H1 (cell line): ENCODE measurements around the gene WNT9B. TPM values are rescaled to one million over a fixed set of nuclear protein-coding genes. Genes with fewer than 3 reads are reported as not detected.

Experiments used
- CTCF ChIA-PET: fragments of 300-600 bp; sonication (Branson Sonifier 250); formaldehyde crosslinking; loops from one replicate; lab custom pipeline; 2021; ENCODE audit not compliant: partially characterized antibody; lab: Charles Lee
- POLR2A ChIA-PET: fragments of 300-600 bp; sonication (Branson Sonifier 250); formaldehyde crosslinking; loops from one replicate; lab custom pipeline; 2021; ENCODE audit warnings: inconsistent platforms; ENCODE audit not compliant: partially characterized antibody; lab: Charles Lee
- DNase-seq, 2 experiments: peaks; one replicate each; pipeline versions ENCODE4 v3.0.0 to v3.0.0-alpha.2; 2010 to 2022; ENCODE audit warnings: low spot score in 2 of 2, low read depth in 1 of 2, mixed read lengths in 1 of 2
- FAIRE-seq: peaks from 2 replicates; lab custom pipeline; 2011; peaks lifted over from hg19 to GRCh38; lab: Jason Lieb, UNC
- H2AFZ ChIP-seq: 2 replicates; pipeline ENCODE4 v1.8.1; 2012; ENCODE audit warnings: low read length, inconsistent platforms
- H2AK5ac ChIP-seq: 2 replicates; pipeline ENCODE4 v1.6.1; 2013; ENCODE audit warnings: low read depth, low read length
- H2BK120ac ChIP-seq: replicated peaks from 2 replicates; pipeline ENCODE3; 2013; ENCODE audit warnings: low read depth, low read length, inconsistent platforms
- H2BK12ac ChIP-seq: 2 replicates; pipeline ENCODE4 v1.6.1; 2013; ENCODE audit warnings: low read depth, low read length
- H2BK15ac ChIP-seq: 2 replicates; pipeline ENCODE4 v1.6.1; 2013; ENCODE audit warnings: low read length
- H2BK20ac ChIP-seq: 2 replicates; pipeline ENCODE4 v1.6.1; 2013; ENCODE audit warnings: low read length
- H2BK5ac ChIP-seq: 2 replicates; pipeline ENCODE4 v1.6.1; 2013; ENCODE audit warnings: low read depth, low read length
- H3K14ac ChIP-seq: 2 replicates; pipeline ENCODE4 v1.6.1; 2013; ENCODE audit warnings: inconsistent platforms; ENCODE audit not compliant: insufficient read length
- H3K18ac ChIP-seq: 2 replicates; pipeline ENCODE4 v1.6.1; 2013; ENCODE audit warnings: low read length; ENCODE audit errors: extremely low read depth
- H3K23ac ChIP-seq: 2 replicates; pipeline ENCODE4 v1.6.1; 2013; ENCODE audit warnings: inconsistent platforms; ENCODE audit not compliant: insufficient read length
- H3K23me2 ChIP-seq: 2 replicates; pipeline ENCODE4 v1.6.1; 2013; ENCODE audit warnings: low read depth, low read length
- H3K27ac ChIP-seq: 2 replicates; pipeline ENCODE4 v1.6.1; 2011; ENCODE audit warnings: low read depth, low read length, inconsistent platforms
- H3K27me3 ChIP-seq, 4 experiments: replicated peaks in 1 of 4; 1 replicate in 1 of 4; 2 replicates in 3 of 4; pipeline versions ENCODE4 v1.6.1 to v1.8.1; 2011 to 2013; ENCODE audit warnings: low read length in 3 of 4, mild to moderate bottlenecking in 3 of 4, inconsistent platforms in 2 of 4, mixed read lengths in 2 of 4, moderate library complexity in 1 of 4; ENCODE audit not compliant: control insufficient read depth in 3 of 4, insufficient read depth in 3 of 4; ENCODE audit errors: extremely low read depth in 1 of 4
- H3K36me3 ChIP-seq, 4 experiments: 2 replicates each; pipeline versions ENCODE4 v1.6.1 to v1.8.1; 2011 to 2013; ENCODE audit warnings: mild to moderate bottlenecking in 4 of 4, low read length in 3 of 4, moderate library complexity in 2 of 4, control low read depth in 1 of 4, inconsistent platforms in 1 of 4; ENCODE audit not compliant: insufficient read depth in 4 of 4, control insufficient read depth in 2 of 4
- H3K4ac ChIP-seq: replicated peaks from 2 replicates; pipeline ENCODE3; 2013; ENCODE audit warnings: low read length, low read depth, mixed read lengths, inconsistent platforms; ENCODE audit not compliant: insufficient read length
- H3K4me1 ChIP-seq, 4 experiments: replicated peaks in 1 of 4; 1 replicate in 1 of 4; 2 replicates in 3 of 4; pipeline versions ENCODE4 v1.6.1 to v1.8.1; 2011 to 2013; ENCODE audit warnings: low read length in 3 of 4, inconsistent platforms in 2 of 4, mixed read lengths in 1 of 4; ENCODE audit not compliant: insufficient read depth in 4 of 4, control insufficient read depth in 3 of 4
- H3K4me2 ChIP-seq, 2 experiments: 2 replicates each; pipeline versions ENCODE4 v1.6.1 to v1.8.1; 2011 to 2013; ENCODE audit warnings: low read depth in 2 of 2, low read length in 2 of 2, control low read depth in 1 of 2, inconsistent platforms in 1 of 2, mild to moderate bottlenecking in 1 of 2; ENCODE audit not compliant: insufficient read depth in 1 of 2
- H3K4me3 ChIP-seq, 4 experiments: fragments of 200-600, 300-600 bp in 1 of 4; sonication (generic), shearing (Covaris generic), sonication (Bioruptor Twin) in 1 of 4; 2 replicates each; pipeline versions ENCODE4 v1.5.1 to v1.8.1; 2011 to 2016; ENCODE audit warnings: low read length in 4 of 4, low read depth in 3 of 4, control low read depth in 2 of 4, inconsistent platforms in 2 of 4, mild to moderate bottlenecking in 2 of 4, mixed read lengths in 1 of 4, moderate library complexity in 1 of 4; ENCODE audit not compliant: insufficient read depth in 2 of 4; ENCODE audit errors: extremely low read depth in 1 of 4
- H3K56ac ChIP-seq: replicated peaks from 2 replicates; pipeline ENCODE3; 2013; ENCODE audit warnings: low read depth, mild to moderate bottlenecking, mixed read lengths, low read length, inconsistent platforms; ENCODE audit not compliant: insufficient read length
- H3K79me1 ChIP-seq: 2 replicates; pipeline ENCODE4 v1.6.1; 2013; ENCODE audit warnings: low read depth, low read length, control low read depth
- H3K79me2 ChIP-seq, 2 experiments: 2 replicates each; pipeline versions ENCODE4 v1.6.1 to v1.8.1; 2012 to 2013; ENCODE audit warnings: low read length in 2 of 2, mild to moderate bottlenecking in 2 of 2, inconsistent platforms in 1 of 2; ENCODE audit not compliant: insufficient read depth in 2 of 2, control insufficient read depth in 1 of 2
- H3K9ac ChIP-seq, 4 experiments: replicated peaks in 1 of 4; 1 replicate in 1 of 4; 2 replicates in 3 of 4; pipeline versions ENCODE4 v1.6.1 to v1.8.1; 2011 to 2013; ENCODE audit warnings: low read depth in 3 of 4, low read length in 3 of 4, control low read depth in 2 of 4, mild to moderate bottlenecking in 2 of 4, moderate library complexity in 2 of 4, inconsistent platforms in 1 of 4; ENCODE audit errors: extremely low read depth in 1 of 4
- H3K9me3 ChIP-seq, 2 experiments: 2 replicates each; pipeline versions ENCODE4 v1.6.1 to v1.8.1; 2012 to 2013; ENCODE audit warnings: mild to moderate bottlenecking in 2 of 2, moderate library complexity in 2 of 2, control low read depth in 1 of 2, inconsistent platforms in 1 of 2, low read depth in 1 of 2, low read length in 1 of 2, mixed read lengths in 1 of 2; ENCODE audit not compliant: insufficient read depth in 2 of 2
- H4K20me1 ChIP-seq, 2 experiments: replicated peaks in 1 of 2; 2 replicates each; pipeline versions ENCODE3 to v1.8.1; 2011 to 2013; ENCODE audit warnings: inconsistent platforms in 2 of 2, low read length in 2 of 2, mild to moderate bottlenecking in 1 of 2; ENCODE audit not compliant: insufficient read depth in 2 of 2, control insufficient read depth in 1 of 2
- H4K5ac ChIP-seq: 2 replicates; pipeline ENCODE4 v1.6.1; 2013; ENCODE audit warnings: low read length, low read depth, mixed read lengths, inconsistent platforms; ENCODE audit not compliant: insufficient read length
- H4K8ac ChIP-seq: 2 replicates; pipeline ENCODE4 v1.8.0; 2013; ENCODE audit warnings: mild to moderate bottlenecking, moderate library complexity, low read length, inconsistent platforms; ENCODE audit not compliant: insufficient read depth; ENCODE audit errors: extremely low read depth
- H4K91ac ChIP-seq: replicated peaks from 2 replicates; pipeline ENCODE3; 2013; ENCODE audit warnings: low read length, mixed read lengths, inconsistent platforms; ENCODE audit not compliant: insufficient read length
- BACH1 ChIP-seq: IDR thresholded peaks from 2 replicates; pipeline ENCODE4 v1.6.1; 2012; ENCODE audit warnings: low read length, improper control_type of control experiment
- JUND ChIP-seq: IDR thresholded peaks from 2 replicates; pipeline ENCODE4 v1.6.1; 2011; ENCODE audit warnings: mild to moderate bottlenecking, improper control_type of control experiment, low read length
- KDM4A ChIP-seq: IDR thresholded peaks from one replicate; pipeline ENCODE4 v1.7.1; 2012; ENCODE audit warnings: low read depth, mild to moderate bottlenecking, moderate library complexity, low read length, inconsistent platforms; ENCODE audit not compliant: severe bottlenecking
- YY1 ChIP-seq: IDR thresholded peaks from 2 replicates; pipeline ENCODE4 v1.6.1; 2011; ENCODE audit warnings: low read depth, mild to moderate bottlenecking, low read length
- WGBS, 2 experiments: shearing (Covaris generic) in 1 of 2; methylation state at CpG; one replicate each; pipeline versions ENCODE4 v1.1.6 to v1.1.7; 2013 to 2015; ENCODE audit warnings: low lambda C conversion rate in 2 of 2, mixed read lengths in 2 of 2, inconsistent platforms in 1 of 2, low coverage in 1 of 2, missing lambda C conversion rate in 1 of 2; ENCODE audit not compliant: insufficient replicate concordance in 2 of 2, insufficient coverage in 1 of 2, insufficient read length in 1 of 2; ENCODE audit errors: extremely low coverage in 1 of 2, missing lambda C conversion rate in 1 of 2; 5-methylcytosine and 5-hydroxymethylcytosine counted together
- long read RNA-seq, 2 experiments: library from RNA in 1 of 2; library from capped mRNA in 1 of 2; stranded (forward); transcript quantifications; one replicate each; pipeline ENCODE4 v2.0.0, GENCODE V29; 2021; ENCODE audit warnings: inconsistent platforms in 1 of 2
- polyA minus RNA-seq, 3 experiments: library from RNA; depleted of rRNA, polyadenylated mRNA; stranded (reverse); fragments of >200 nt; gene quantifications; 1 replicate in 2 of 3; 2 replicates in 1 of 3; pipeline ENCODE4 v1.2.3, GENCODE V29; 2011
- polyA plus RNA-seq, 7 experiments: library from polyadenylated mRNA; depleted of rRNA in 3 of 7; stranded (reverse) in 5 of 7; unstranded in 2 of 7; fragments of >200 nt in 5 of 7; fragments of 200-250 nt in 2 of 7; gene quantifications; 1 replicate in 5 of 7; 2 replicates in 1 of 7; 4 replicates in 1 of 7; pipeline versions ENCODE4 v1.2.1 to v1.2.3, GENCODE V29; 2011 to 2013; ENCODE audit warnings: missing spikeins in 2 of 7, mixed read lengths in 2 of 7
- total RNA-seq: library from RNA; stranded (reverse); fragmentation: NEBNext Ultra II Directional; extraction: Animal tissue kit (Norgen Biotek cat#: 25700); gene quantifications from 2 replicates; pipeline ENCODE4 v1.2.1, GENCODE V29; 2021
- TF ChIP-seq, protein P1 (sequence below), 3 experiments: IDR thresholded peaks; 1 replicate in 2 of 3; 2 replicates in 1 of 3; pipeline versions ENCODE4 v1.5.1 to v1.6.1; 2011; ENCODE audit warnings: low read length in 3 of 3, mild to moderate bottlenecking in 3 of 3, inconsistent platforms in 2 of 3, low read depth in 1 of 3, moderate library complexity in 1 of 3; ENCODE audit not compliant: insufficient read depth in 1 of 3; ENCODE audit errors: control extremely low read depth in 1 of 3

Gene WNT9B, protein sequence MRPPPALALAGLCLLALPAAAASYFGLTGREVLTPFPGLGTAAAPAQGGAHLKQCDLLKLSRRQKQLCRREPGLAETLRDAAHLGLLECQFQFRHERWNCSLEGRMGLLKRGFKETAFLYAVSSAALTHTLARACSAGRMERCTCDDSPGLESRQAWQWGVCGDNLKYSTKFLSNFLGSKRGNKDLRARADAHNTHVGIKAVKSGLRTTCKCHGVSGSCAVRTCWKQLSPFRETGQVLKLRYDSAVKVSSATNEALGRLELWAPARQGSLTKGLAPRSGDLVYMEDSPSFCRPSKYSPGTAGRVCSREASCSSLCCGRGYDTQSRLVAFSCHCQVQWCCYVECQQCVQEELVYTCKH
- total RNA-seq (not detected in 2 replicates), polyA plus RNA-seq (2011; rRNA removed) (0.21 and 0.35 TPM in 2 replicates), polyA minus RNA-seq (2011; rRNA and poly(A)+ RNA removed) (0.12 and 0.47 TPM in 2 replicates)
- 0.09 TPM for polyA plus RNA-seq (2011; cell fraction: cytosol; rRNA removed)
- 0.10 TPM for polyA plus RNA-seq (2011; cell fraction: nucleus; rRNA removed)
- polyA plus RNA-seq (2012, experiment 1 of 2), result 0.13 to 0.15 TPM in 2 of 4 replicates, not detected in the others
- not detected for polyA plus RNA-seq (2012, experiment 2 of 2)
- 0.16 TPM for polyA plus RNA-seq (2013, experiment 1 of 2)
- polyA plus RNA-seq (2013, experiment 2 of 2), result 0.11 TPM
- not detected for polyA minus RNA-seq (2011; cell fraction: cytosol; rRNA and poly(A)+ RNA removed)
- polyA minus RNA-seq (2011; cell fraction: nucleus; rRNA and poly(A)+ RNA removed), result not detected
- long read RNA-seq, experiment 1, result 0 reads
- long read RNA-seq, experiment 2, result 0 reads

DNA sequence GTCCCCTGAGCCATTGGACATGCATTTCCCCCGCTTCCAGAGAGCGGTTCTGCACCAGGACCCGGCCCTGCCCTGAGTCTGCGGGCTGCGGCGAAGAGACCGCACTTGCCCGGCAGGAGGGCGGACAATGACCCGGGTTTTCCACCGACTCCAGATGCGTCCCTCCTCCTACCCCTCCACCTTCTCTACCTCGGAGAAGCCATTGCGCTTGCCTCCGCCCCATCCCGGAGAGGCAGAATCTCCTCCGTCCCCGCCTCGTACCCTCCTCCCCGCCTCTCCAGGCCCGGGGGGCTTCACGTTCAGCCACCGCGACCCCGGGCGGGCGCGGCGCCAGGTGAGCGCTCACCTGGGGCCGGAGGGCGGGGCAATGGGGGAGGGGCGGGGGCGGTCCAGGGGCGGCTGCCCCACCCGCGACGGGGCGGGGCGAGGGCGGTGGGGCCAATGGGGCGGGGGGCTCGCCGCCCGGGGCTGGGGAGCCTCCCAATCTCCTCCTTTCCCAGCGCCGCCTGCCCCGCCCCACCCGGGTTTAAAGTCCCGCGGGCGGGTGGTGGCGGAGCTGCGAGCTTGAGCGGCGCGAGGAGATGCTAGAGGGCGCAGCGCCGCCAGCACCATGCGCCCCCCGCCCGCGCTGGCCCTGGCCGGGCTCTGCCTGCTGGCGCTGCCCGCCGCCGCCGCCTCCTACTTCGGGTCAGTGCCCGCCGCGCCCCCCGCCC, at the start of gene WNT9B:
Gene WNT9B, plus strand, starts transcription at position 555 of the 713 bp plus-strand sequence. Its CDS starts 56 bp downstream, at position 611.
- Histone ChIP-seq H3K23me2 (peaks cover 14% of the 10 kb centered on the region), H3K9ac (peak within 1 kb of the TSS in 3 of 4 experiments; percentile 4 to 61 (median 4); a peak in 5 of 7 replicates), H3K36me3 (no peaks in the 10 kb centered on the region), H3K4ac (no peak within 1 kb of the TSS), H3K56ac (no peak within 1 kb of the TSS), H3K23ac (no peak within 1 kb of the TSS), H3K27ac (no peak within 1 kb of the TSS), H3K27me3 (peaks cover 20 to 47% (median 38%) of the 10 kb centered on the region in 4 experiments), H3K9me3 (no peaks in the 10 kb centered on the region), H2AK5ac (no peak within 1 kb of the TSS), H2BK15ac (no peak within 1 kb of the TSS; the same call in 1 of the 2 replicates), H2BK5ac (peak within 1 kb of the TSS; percentile 50; the same call in 1 of the 2 replicates), H3K14ac (no peak within 1 kb of the TSS), H3K79me2 (no peaks in the 10 kb centered on the region), H3K79me1 (no peaks in the 10 kb centered on the region), H4K91ac (no peak within 1 kb of the TSS), H2AFZ (peak within 1 kb of the TSS; percentile 79; the same call in 1 of the 2 replicates), H4K8ac (peak within 1 kb of the TSS; percentile 96; the same call in 1 of the 2 replicates), H4K5ac (peak within 1 kb of the TSS; percentile 26), H2BK20ac (no peak within 1 kb of the TSS), H2BK12ac (peak within 1 kb of the TSS; percentile 91), H3K4me1 (peaks cover 0 to 5% (median 3%) of the 10 kb centered on the region in 4 experiments; a peak in 4 of 7 replicates), H3K18ac (peak within 1 kb of the TSS; percentile 64), H3K4me3 (peak within 1 kb of the TSS; percentile 56 to 87 (median 65)), H4K20me1 (no peaks in the 10 kb centered on the region), H2BK120ac (no peak within 1 kb of the TSS), H3K4me2 (peak within 1 kb of the TSS; percentile 97 to 98)
- ChIA-PET CTCF (interaction anchor here (5.2 kb wide), 1 partner anchor 8 kb away, joined by 35 read pairs; no protein-coding TSS in a partner anchor), POLR2A (interaction anchor here (0.9 to 1.0 kb wide), 2 partner anchors 19 to 92 kb away, joined by 3 read pairs; no protein-coding TSS in a partner anchor)
- FAIRE-seq (no peak), DNase-seq (peak in 1 of 2 experiments; percentile 83)
- 4% methylated on average over 31 of the region's 75 CpGs; no CpG with 5 or more reads in 1 of the 2 experiments for WGBS, 2 experiments
- TF ChIP-seq YY1 (peak; percentile 46; the same call in 1 of the 2 replicates), KDM4A (peak; percentile 78), BACH1 (peak; percentile 38; the same call in 1 of the 2 replicates), JUND (no peak)
- TF ChIP-seq, protein P1, sequence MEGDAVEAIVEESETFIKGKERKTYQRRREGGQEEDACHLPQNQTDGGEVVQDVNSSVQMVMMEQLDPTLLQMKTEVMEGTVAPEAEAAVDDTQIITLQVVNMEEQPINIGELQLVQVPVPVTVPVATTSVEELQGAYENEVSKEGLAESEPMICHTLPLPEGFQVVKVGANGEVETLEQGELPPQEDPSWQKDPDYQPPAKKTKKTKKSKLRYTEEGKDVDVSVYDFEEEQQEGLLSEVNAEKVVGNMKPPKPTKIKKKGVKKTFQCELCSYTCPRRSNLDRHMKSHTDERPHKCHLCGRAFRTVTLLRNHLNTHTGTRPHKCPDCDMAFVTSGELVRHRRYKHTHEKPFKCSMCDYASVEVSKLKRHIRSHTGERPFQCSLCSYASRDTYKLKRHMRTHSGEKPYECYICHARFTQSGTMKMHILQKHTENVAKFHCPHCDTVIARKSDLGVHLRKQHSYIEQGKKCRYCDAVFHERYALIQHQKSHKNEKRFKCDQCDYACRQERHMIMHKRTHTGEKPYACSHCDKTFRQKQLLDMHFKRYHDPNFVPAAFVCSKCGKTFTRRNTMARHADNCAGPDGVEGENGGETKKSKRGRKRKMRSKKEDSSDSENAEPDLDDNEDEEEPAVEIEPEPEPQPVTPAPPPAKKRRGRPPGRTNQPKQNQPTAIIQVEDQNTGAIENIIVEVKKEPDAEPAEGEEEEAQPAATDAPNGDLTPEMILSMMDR (IDR thresholded peaks at IDR 0.05; ENCODE audit: control extremely low read depth in 1 of 3, insufficient read depth in 1 of 3, low read depth in 1 of 3, low read length in 3 of 3), result peak in 1 of 3 experiments; percentile 2; a peak in 1 of 4 replicates
